H4 (cell line): Measurements from ENCODE around the gene ZNF367. TPM values are rescaled to one million over a fixed set of nuclear protein-coding genes. Genes with fewer than 3 reads are reported as not detected.
A peak's percentile ranks its signal among the peaks of the same experiment; 100 is the strongest.

ENCODE experiments used
- DNase-seq: peaks from one replicate; pipeline ENCODE4 v3.0.0-alpha.2; 2015; ENCODE audit warnings: low spot score
- total RNA-seq: library from RNA; depleted of rRNA; stranded (reverse); fragments of >200 nt; shearing (Covaris generic); gene quantifications from 2 replicates; pipeline ENCODE4 v1.2.3, GENCODE V29; 2014

The ZNF367 gene
- total RNA-seq, 1 experiment from 2014 or later = 11.6 TPM

GRCh38 chr9:96436456-96437126 is 18.4 kb upstream of the ZNF367 start:
- no peak for DNase-seq

GRCh38 chr9:96436063-96436455 is 17.9 kb upstream of the ZNF367 start:
- DNase-seq = no peak

- DNase-seq = no peak
Measured at GRCh38 chr9:96435345-96435744, 17.2 kb upstream of the ZNF367 start.

GRCh38 chr9:96430377-96430776 is 12.2 kb upstream of the ZNF367 start:
- DNase-seq = no peak

GRCh38 chr9:96429732-96430131 is 11.6 kb upstream of the ZNF367 start:
- no peak for DNase-seq

GRCh38 chr9:96425500-96426169 is 7.5 kb upstream of the ZNF367 start:
- DNase-seq = no peak

- no peak for DNase-seq
Measured at GRCh38 chr9:96423985-96424336, 5.8 kb upstream of the ZNF367 start.

- DNase-seq = no peak
Measured at GRCh38 chr9:96423322-96423984, 5.3 kb upstream of the ZNF367 start.

- peak; percentile 86 for DNase-seq
Measured at GRCh38 chr9:96420468-96421219, 2.5 kb upstream of the ZNF367 start.

GRCh38 chr9:96419691-96419969 is 1.5 kb upstream of the ZNF367 start:
- no peak for DNase-seq

- DNase-seq = peak; percentile 42
Measured at GRCh38 chr9:96418920-96419690, 935 bp upstream of the ZNF367 start.

GRCh38 chr9:96417661-96418082 is 498 bp downstream of the ZNF367 start:
- DNase-seq = no peak

- DNase-seq = peak; percentile 63
Measured at GRCh38 chr9:96417051-96417586, 1.1 kb downstream of the ZNF367 start.

- DNase-seq = no peak
Measured at GRCh38 chr9:96413302-96414221, 4.6 kb downstream of the ZNF367 start.

- DNase-seq = no peak
Measured at GRCh38 chr9:96412174-96412913, 5.8 kb downstream of the ZNF367 start.

- no peak for DNase-seq
Measured at GRCh38 chr9:96411129-96411838, 6.9 kb downstream of the ZNF367 start.

- DNase-seq = no peak
Measured at GRCh38 chr9:96408409-96409280, 9.5 kb downstream of the ZNF367 start.
